ENCODE data around the gene ATF4. TPM values are rescaled to one million over a fixed set of nuclear protein-coding genes. Genes with fewer than 3 reads are reported as not detected.

ATF4 gene
- total and polyA plus RNA-seq, 2 of the 8 experiments (the other 6 are each of a cell fraction or from before 2014, with no cell fraction given), result 553 to 704 TPM

GRCh38 chr22:39537975-39538374, 17.6 kb downstream of the ATF4 start (continued):
- TF ChIP-seq TAF1 (IDR thresholded peaks at IDR 0.05; ENCODE audit: low read depth, low read length), result no peak
- no peak for TF ChIP-seq KDM1A (IDR thresholded peaks at IDR 0.05; ENCODE audit: borderline replicate concordance, low read length)
- TF ChIP-seq CHD1 (IDR thresholded peaks at IDR 0.05; ENCODE audit: low read depth, low read length), result no peak
- TF ChIP-seq CBX5 (IDR thresholded peaks at IDR 0.05; ENCODE audit: low read depth, low read length), result no peak

Data from H1 (cell line).